WTC11 (cell line): Measurements from ENCODE around the gene LRRC40. TPM values are rescaled to one million over a fixed set of nuclear protein-coding genes. Genes with fewer than 3 reads are reported as not detected.
A peak's percentile ranks its signal among the peaks of the same experiment; 100 is the strongest.

Experiments used
- ATAC-seq: fragments of 200-7000 bp; cut with Tn5 transposase; 2 replicates; pipeline ENCODE4 v1.10.0; 2021; ENCODE audit warnings: mild to moderate bottlenecking, moderate library complexity
- CTCF ChIA-PET: fragments of 300-600 bp; sonication (Branson Sonifier 250); formaldehyde crosslinking; loops from one replicate; lab custom pipeline; 2021; ENCODE audit warnings: antibody characterized with exemption; lab: Charles Lee
- POLR2A ChIA-PET: fragments of 350-600 bp; sonication (Branson Sonifier 250); formaldehyde crosslinking; loops from one replicate; lab custom pipeline; 2021; ENCODE audit warnings: antibody characterized with exemption; lab: Charles Lee
- DNase-seq: peaks from one replicate; pipeline ENCODE4 v3.0.0; 2021; ENCODE audit warnings: low spot score
- H3K27ac Mint-ChIP-seq: 2 replicates; pipeline ENCODE4 v1.8.0; 2021; ENCODE audit warnings: mixed read lengths
- H3K27me3 Mint-ChIP-seq: 2 replicates; pipeline ENCODE4 v1.8.0; 2021; ENCODE audit warnings: low read depth, mild to moderate bottlenecking, moderate library complexity, mixed read lengths
- H3K36me3 Mint-ChIP-seq: 2 replicates; pipeline ENCODE4 v1.8.0; 2021; ENCODE audit warnings: mixed read lengths
- H3K4me1 Mint-ChIP-seq: 2 replicates; pipeline ENCODE4 v1.8.0; 2022; ENCODE audit warnings: mixed read lengths
- H3K4me3 Mint-ChIP-seq: 2 replicates; pipeline ENCODE4 v1.8.0; 2021; ENCODE audit warnings: mild to moderate bottlenecking, moderate library complexity, mixed read lengths
- H3K9me3 Mint-ChIP-seq: 2 replicates; pipeline ENCODE4 v1.8.0; 2021; ENCODE audit warnings: mixed read lengths
- ATF2 ChIP-seq: sonication (generic); formaldehyde crosslinking; IDR thresholded peaks from 2 replicates; pipeline ENCODE4 v1.8.1; 2022; ENCODE audit warnings: low read depth, missing genetic modification reagents, borderline replicate concordance
- CREM ChIP-seq: sonication (generic); formaldehyde crosslinking; IDR thresholded peaks from 2 replicates; pipeline ENCODE4 v1.8.1; 2022; ENCODE audit warnings: mild to moderate bottlenecking, missing genetic modification reagents, moderate library complexity
- E2F4 ChIP-seq: sonication (generic); formaldehyde crosslinking; IDR thresholded peaks from 2 replicates; pipeline ENCODE4 v1.8.1; 2022; ENCODE audit warnings: low read depth, mild to moderate bottlenecking, moderate library complexity, missing genetic modification reagents, borderline replicate concordance
- ESRRA ChIP-seq: sonication (generic); formaldehyde crosslinking; IDR thresholded peaks from 2 replicates; pipeline ENCODE4 v1.8.1; 2022; ENCODE audit warnings: mild to moderate bottlenecking, missing genetic modification reagents, borderline replicate concordance
- ETV6 ChIP-seq: sonication (generic); formaldehyde crosslinking; IDR thresholded peaks from 2 replicates; pipeline ENCODE4 v1.8.1; 2022; ENCODE audit warnings: mild to moderate bottlenecking, missing genetic modification reagents
- GABPB1 ChIP-seq: sonication (generic); formaldehyde crosslinking; IDR thresholded peaks from 2 replicates; pipeline ENCODE4 v1.8.1; 2023; ENCODE audit warnings: mild to moderate bottlenecking, missing genetic modification reagents
- GRHL2 ChIP-seq: fragments of 250-450 bp; sonication (Bioruptor Pico); IDR thresholded peaks from 2 replicates; pipeline ENCODE4 v1.8.0; 2022; ENCODE audit warnings: mild to moderate bottlenecking, moderate library complexity; ENCODE audit not compliant: insufficient replicate concordance, severe bottlenecking
- IRF2 ChIP-seq: sonication (generic); formaldehyde crosslinking; IDR thresholded peaks from 2 replicates; pipeline ENCODE4 v1.8.0; 2022; ENCODE audit warnings: low read depth, missing genetic modification reagents, borderline replicate concordance
- SMAD3 ChIP-seq: sonication (generic); formaldehyde crosslinking; IDR thresholded peaks from 2 replicates; pipeline ENCODE4 v1.8.0; 2022; ENCODE audit warnings: missing genetic modification reagents, mild to moderate bottlenecking, borderline replicate concordance
- SP1 ChIP-seq: sonication (generic); formaldehyde crosslinking; conservative IDR thresholded peaks from 2 replicates; pipeline ENCODE4 v1.8.1; 2022; ENCODE audit warnings: missing genetic modification reagents
- TCF7 ChIP-seq: sonication (generic); formaldehyde crosslinking; IDR thresholded peaks from 2 replicates; pipeline ENCODE4 v1.8.0; 2022; ENCODE audit warnings: mild to moderate bottlenecking, low read depth, missing genetic modification reagents, moderate library complexity
- ZBTB43 ChIP-seq: sonication (generic); formaldehyde crosslinking; IDR thresholded peaks from 2 replicates; pipeline ENCODE4 v1.8.1; 2023; ENCODE audit warnings: mild to moderate bottlenecking, missing genetic modification reagents
- ZNF263 ChIP-seq: sonication (generic); formaldehyde crosslinking; IDR thresholded peaks from 2 replicates; pipeline ENCODE4 v1.8.1; 2022; ENCODE audit warnings: low read depth, mild to moderate bottlenecking, moderate library complexity, missing genetic modification reagents
- ZNF671 ChIP-seq: fragments of 250-450 bp; sonication (Bioruptor Pico); IDR thresholded peaks from 2 replicates; pipeline ENCODE4 v1.8.0; 2021; ENCODE audit warnings: mild to moderate bottlenecking
- total RNA-seq: library from RNA; stranded (reverse); gene quantifications from 3 replicates; pipeline ENCODE4 v1.2.3, GENCODE V29; 2021
- TF ChIP-seq, protein P1 (sequence below): fragments of 250-450 bp; sonication (Bioruptor Pico); IDR thresholded peaks from 2 replicates; pipeline ENCODE4 v1.9.0; 2021; ENCODE audit warnings: mild to moderate bottlenecking
- TF ChIP-seq, protein P2 (sequence below): sonication (generic); formaldehyde crosslinking; IDR thresholded peaks from 2 replicates; pipeline ENCODE4 v1.8.1; 2022; ENCODE audit warnings: mild to moderate bottlenecking, moderate library complexity, missing genetic modification reagents
- TF ChIP-seq, protein P3 (sequence below): sonication (generic); formaldehyde crosslinking; IDR thresholded peaks from 2 replicates; pipeline ENCODE4 v1.8.1; 2023; ENCODE audit warnings: mild to moderate bottlenecking, missing genetic modification reagents, borderline replicate concordance

The LRRC40 gene
- total RNA-seq, 1 experiment from 2014 or later = 26.7 TPM

GRCh38 chr1:70222716-70223235 lies 17.4 kb upstream of the LRRC40 start:
- peak overlapping the region; percentile 87 for H3K27ac Mint-ChIP-seq
- no peaks in the 10 kb centered on the region for H3K9me3 Mint-ChIP-seq
- TF ChIP-seq ESRRA (CRISPR knock-in tag) (no peak), ATF2 (CRISPR knock-in tag) (no peak), ZNF263 (CRISPR knock-in tag) (no peak), GRHL2 (CRISPR knock-in tag) (no peak), GABPB1 (no peak)
- TF ChIP-seq, protein P1, sequence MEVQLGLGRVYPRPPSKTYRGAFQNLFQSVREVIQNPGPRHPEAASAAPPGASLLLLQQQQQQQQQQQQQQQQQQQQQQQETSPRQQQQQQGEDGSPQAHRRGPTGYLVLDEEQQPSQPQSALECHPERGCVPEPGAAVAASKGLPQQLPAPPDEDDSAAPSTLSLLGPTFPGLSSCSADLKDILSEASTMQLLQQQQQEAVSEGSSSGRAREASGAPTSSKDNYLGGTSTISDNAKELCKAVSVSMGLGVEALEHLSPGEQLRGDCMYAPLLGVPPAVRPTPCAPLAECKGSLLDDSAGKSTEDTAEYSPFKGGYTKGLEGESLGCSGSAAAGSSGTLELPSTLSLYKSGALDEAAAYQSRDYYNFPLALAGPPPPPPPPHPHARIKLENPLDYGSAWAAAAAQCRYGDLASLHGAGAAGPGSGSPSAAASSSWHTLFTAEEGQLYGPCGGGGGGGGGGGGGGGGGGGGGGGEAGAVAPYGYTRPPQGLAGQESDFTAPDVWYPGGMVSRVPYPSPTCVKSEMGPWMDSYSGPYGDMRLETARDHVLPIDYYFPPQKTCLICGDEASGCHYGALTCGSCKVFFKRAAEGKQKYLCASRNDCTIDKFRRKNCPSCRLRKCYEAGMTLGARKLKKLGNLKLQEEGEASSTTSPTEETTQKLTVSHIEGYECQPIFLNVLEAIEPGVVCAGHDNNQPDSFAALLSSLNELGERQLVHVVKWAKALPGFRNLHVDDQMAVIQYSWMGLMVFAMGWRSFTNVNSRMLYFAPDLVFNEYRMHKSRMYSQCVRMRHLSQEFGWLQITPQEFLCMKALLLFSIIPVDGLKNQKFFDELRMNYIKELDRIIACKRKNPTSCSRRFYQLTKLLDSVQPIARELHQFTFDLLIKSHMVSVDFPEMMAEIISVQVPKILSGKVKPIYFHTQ (CRISPR knock-in tag) = no peak
- ATAC-seq (no peak), DNase-seq (no peak)
- H3K4me3 Mint-ChIP-seq = peak overlapping the region; percentile 88
- no peaks in the 10 kb centered on the region for H3K27me3 Mint-ChIP-seq
- ChIA-PET POLR2A (no interaction called here), CTCF (interaction anchor here (0.5 kb wide), 1 partner anchor 66 kb away, joined by 3 read pairs; no protein-coding TSS in a partner anchor)
- peaks cover 42% of the 10 kb centered on the region for H3K4me1 Mint-ChIP-seq
- peaks cover 33% of the 10 kb centered on the region for H3K36me3 Mint-ChIP-seq

DNA sequence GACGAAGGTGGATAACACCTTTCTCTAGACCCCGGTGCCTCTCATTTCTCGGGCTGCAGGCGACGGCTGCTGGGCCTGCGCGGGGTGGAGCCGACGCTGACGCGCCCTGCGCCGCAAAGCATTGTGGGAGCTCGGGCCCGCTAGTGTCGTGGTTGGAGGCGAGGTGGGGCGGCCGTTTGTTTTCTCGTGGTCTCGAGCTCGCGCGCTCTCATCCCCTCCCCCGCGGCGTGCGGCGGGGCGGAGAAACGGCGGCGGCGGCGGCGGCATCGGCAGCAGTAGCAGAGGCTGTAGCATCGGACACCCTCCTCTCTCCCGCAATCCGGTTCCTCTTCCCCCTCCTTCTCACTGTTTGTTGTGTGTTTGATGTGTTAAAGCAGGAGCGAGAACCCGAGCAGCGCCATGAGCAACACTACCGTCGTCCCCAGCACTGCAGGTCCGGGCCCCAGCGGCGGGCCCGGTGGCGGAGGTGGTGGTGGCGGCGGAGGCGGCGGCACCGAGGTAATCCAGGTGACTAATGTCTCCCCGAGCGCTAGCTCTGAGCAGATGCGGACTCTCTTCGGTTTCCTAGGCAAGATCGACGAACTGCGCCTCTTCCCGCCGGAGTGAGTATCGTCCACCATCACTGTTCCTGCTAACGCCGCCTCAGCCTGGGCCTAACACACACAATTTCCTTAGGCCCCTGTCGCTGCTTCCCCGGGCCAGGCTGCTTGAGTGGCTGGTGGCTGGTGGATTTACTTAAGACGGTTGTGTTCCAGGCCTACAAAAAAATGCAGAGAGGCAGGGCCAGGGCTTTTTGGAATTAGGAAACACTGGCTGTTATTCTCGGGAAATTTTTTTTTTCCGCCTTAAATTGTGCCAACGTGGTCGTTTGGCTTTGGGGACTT lies 16.1 kb upstream of the LRRC40 start, which contains the start of gene SRSF11:
Gene SRSF11 (plus strand): TSS at position 143 of the 884 bp plus-strand sequence. CDS start 257 bp downstream, at position 400.
- no peaks in the 10 kb centered on the region for H3K27me3 Mint-ChIP-seq
- CTCF ChIA-PET = interaction anchor here (1.0 to 1.1 kb wide), 2 partner anchors 80 to 88 kb away, joined by 3 to 4 read pairs; no protein-coding TSS in a partner anchor
- H3K4me3 Mint-ChIP-seq = peak within 1 kb of the TSS; percentile 88
- peaks cover 30% of the 10 kb centered on the region for H3K36me3 Mint-ChIP-seq
- H3K27ac Mint-ChIP-seq = peak within 1 kb of the TSS; percentile 87
- no peaks in the 10 kb centered on the region for H3K9me3 Mint-ChIP-seq
- DNase-seq = peak; percentile 96
- POLR2A ChIA-PET = interaction anchor here (0.6 to 2.0 kb wide), 7 partner anchors 11 to 1006 kb away, joined by 3 to 20 read pairs (median 4); partner anchors contain the start of genes CTH and LRRC40
- peak; percentile 93 for ATAC-seq
- H3K4me1 Mint-ChIP-seq = peaks cover 33% of the 10 kb centered on the region
- TF ChIP-seq, protein P2, sequence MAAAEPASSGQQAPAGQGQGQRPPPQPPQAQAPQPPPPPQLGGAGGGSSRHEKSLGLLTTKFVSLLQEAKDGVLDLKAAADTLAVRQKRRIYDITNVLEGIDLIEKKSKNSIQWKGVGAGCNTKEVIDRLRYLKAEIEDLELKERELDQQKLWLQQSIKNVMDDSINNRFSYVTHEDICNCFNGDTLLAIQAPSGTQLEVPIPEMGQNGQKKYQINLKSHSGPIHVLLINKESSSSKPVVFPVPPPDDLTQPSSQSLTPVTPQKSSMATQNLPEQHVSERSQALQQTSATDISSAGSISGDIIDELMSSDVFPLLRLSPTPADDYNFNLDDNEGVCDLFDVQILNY = peak; percentile 79; the same call in 1 of the 2 replicates
- 0 out of 2 replicates have a peak, but pooled peaks have one; percentile 58 for TF ChIP-seq TCF7 (CRISPR knock-in tag)
- no peak for TF ChIP-seq ZBTB43
- TF ChIP-seq CREM (CRISPR knock-in tag) = no peak
- TF ChIP-seq SP1 (CRISPR knock-in tag) = peak; percentile 80
- peak; percentile 80 for TF ChIP-seq ETV6
- TF ChIP-seq, protein P3, sequence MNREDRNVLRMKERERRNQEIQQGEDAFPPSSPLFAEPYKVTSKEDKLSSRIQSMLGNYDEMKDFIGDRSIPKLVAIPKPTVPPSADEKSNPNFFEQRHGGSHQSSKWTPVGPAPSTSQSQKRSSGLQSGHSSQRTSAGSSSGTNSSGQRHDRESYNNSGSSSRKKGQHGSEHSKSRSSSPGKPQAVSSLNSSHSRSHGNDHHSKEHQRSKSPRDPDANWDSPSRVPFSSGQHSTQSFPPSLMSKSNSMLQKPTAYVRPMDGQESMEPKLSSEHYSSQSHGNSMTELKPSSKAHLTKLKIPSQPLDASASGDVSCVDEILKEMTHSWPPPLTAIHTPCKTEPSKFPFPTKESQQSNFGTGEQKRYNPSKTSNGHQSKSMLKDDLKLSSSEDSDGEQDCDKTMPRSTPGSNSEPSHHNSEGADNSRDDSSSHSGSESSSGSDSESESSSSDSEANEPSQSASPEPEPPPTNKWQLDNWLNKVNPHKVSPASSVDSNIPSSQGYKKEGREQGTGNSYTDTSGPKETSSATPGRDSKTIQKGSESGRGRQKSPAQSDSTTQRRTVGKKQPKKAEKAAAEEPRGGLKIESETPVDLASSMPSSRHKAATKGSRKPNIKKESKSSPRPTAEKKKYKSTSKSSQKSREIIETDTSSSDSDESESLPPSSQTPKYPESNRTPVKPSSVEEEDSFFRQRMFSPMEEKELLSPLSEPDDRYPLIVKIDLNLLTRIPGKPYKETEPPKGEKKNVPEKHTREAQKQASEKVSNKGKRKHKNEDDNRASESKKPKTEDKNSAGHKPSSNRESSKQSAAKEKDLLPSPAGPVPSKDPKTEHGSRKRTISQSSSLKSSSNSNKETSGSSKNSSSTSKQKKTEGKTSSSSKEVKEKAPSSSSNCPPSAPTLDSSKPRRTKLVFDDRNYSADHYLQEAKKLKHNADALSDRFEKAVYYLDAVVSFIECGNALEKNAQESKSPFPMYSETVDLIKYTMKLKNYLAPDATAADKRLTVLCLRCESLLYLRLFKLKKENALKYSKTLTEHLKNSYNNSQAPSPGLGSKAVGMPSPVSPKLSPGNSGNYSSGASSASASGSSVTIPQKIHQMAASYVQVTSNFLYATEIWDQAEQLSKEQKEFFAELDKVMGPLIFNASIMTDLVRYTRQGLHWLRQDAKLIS (CRISPR knock-in tag) = 0 out of 2 replicates have a peak, but pooled peaks have one; percentile 57
- TF ChIP-seq SMAD3 (CRISPR knock-in tag) = peak; percentile 40; the same call in 1 of the 2 replicates
- 0 out of 2 replicates have a peak, but pooled peaks have one; percentile 36 for TF ChIP-seq IRF2 (CRISPR knock-in tag)
- 0 out of 2 replicates have a peak, but pooled peaks have one; percentile 70 for TF ChIP-seq E2F4 (CRISPR knock-in tag)
- TF ChIP-seq ZNF671 = peak; percentile 28; the same call in 1 of the 2 replicates
